GM12864 (cell line): ENCODE measurements around the gene SDHAF2.
A peak's percentile ranks its signal among the peaks of the same experiment; 100 is the strongest.

ENCODE experiments used
- DNase-seq: peaks from one replicate; pipeline ENCODE4 v3.0.0-alpha.2; 2011; ENCODE audit warnings: low read depth
- H3K4me3 ChIP-seq: 2 replicates; pipeline ENCODE4 v1.5.1; 2011; ENCODE audit warnings: mild to moderate bottlenecking, low read depth, low read length, control low read depth
- TF ChIP-seq, protein P1 (sequence below): IDR thresholded peaks from 2 replicates; pipeline ENCODE4 v1.5.1; 2011; ENCODE audit warnings: low read depth, mild to moderate bottlenecking, moderate library complexity, low read length, control low read depth, inconsistent platforms; ENCODE audit errors: missing control alignments

The SDHAF2 gene

DNA sequence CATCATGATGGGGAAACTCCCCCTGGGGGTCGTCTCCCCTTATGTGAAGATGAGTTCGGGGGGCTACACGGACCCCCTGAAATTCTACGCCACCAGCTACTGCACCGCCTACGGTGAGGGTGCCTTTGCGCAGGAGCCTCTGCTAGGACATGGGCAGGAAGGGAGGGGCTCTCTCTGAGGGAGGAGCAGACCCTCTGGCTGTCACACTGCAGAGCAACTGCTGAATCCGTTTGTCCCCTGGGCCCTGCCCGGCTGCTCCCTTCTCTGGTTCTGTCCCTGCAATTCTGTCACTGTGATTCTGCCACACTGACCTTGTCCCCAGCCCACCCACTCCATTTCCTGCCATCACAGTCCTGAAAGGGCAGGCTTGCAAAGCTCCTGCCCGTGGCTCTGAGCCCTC lies 51.9 kb downstream of the SDHAF2 start:
- no peak for DNase-seq
- H3K4me3 ChIP-seq = no peak overlapping the region
- TF ChIP-seq, protein P1, sequence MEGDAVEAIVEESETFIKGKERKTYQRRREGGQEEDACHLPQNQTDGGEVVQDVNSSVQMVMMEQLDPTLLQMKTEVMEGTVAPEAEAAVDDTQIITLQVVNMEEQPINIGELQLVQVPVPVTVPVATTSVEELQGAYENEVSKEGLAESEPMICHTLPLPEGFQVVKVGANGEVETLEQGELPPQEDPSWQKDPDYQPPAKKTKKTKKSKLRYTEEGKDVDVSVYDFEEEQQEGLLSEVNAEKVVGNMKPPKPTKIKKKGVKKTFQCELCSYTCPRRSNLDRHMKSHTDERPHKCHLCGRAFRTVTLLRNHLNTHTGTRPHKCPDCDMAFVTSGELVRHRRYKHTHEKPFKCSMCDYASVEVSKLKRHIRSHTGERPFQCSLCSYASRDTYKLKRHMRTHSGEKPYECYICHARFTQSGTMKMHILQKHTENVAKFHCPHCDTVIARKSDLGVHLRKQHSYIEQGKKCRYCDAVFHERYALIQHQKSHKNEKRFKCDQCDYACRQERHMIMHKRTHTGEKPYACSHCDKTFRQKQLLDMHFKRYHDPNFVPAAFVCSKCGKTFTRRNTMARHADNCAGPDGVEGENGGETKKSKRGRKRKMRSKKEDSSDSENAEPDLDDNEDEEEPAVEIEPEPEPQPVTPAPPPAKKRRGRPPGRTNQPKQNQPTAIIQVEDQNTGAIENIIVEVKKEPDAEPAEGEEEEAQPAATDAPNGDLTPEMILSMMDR = no peak

DNA sequence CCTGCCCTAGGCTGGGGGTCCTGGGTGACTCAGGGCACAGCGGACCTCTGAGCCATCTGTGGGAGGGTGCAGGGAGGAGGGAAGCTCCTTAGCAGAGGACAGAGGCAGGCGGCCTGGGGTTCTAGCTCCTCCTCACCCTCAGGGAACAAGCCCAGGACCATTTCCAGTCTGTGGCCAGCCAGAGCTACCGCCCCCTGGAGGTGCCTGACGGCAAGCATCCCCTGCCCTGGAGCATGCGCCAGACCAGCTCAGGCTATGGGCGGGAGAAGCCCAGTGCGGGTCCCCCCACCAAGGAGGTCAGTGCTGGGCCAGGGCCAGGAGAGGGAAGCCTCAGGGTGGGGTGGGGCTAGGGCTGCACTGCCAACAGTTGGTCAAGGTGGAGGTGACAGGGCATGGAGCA lies 52.6 kb downstream of the SDHAF2 start:
- no peak overlapping the region for H3K4me3 ChIP-seq
- DNase-seq = no peak
- TF ChIP-seq, protein P1 = peak; percentile 81

DNA sequence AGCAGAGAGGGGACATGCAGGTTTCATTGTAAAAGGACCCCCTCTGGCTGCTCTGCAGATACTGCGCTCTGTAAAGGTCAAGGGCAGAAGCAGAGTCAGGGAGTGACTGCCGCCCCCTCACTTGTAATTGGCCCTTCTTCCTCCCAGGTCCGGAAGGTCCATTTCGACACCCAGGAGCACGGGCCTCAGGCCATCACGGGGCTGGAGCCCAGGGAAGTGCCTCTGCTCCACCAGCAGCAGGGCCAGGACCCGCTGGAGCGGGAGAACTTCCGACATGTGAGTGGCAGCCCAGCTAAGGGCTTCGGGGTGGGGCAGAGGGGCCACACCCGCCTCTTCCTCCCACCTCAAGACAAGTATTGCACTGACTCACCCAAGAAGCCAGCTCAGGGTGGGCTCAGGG lies 54.6 kb downstream of the SDHAF2 start:
- no peak overlapping the region for H3K4me3 ChIP-seq
- DNase-seq = no peak
- TF ChIP-seq, protein P1 = no peak

DNA sequence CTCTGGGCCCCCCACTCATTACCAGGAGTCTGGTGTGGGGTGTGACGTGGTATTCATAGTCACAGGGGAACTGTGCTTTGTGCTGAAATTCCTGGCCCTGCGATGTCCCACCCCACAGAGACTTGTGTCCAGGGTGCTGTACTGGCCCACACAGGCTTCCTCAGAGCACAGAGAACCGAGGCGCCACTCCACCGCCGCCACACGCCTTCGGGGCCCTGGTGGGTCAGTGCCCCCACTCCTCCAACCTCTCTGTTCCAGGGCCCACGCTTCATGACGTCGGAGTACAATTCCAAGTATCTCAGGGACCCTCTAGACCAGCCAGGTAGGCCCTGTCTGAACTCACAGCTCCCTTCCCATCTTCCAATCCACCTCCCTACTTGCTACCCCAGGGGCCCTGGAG lies 55.2 kb downstream of the SDHAF2 start:
- no peak for DNase-seq
- TF ChIP-seq, protein P1 = no peak
- no peak overlapping the region for H3K4me3 ChIP-seq

DNA sequence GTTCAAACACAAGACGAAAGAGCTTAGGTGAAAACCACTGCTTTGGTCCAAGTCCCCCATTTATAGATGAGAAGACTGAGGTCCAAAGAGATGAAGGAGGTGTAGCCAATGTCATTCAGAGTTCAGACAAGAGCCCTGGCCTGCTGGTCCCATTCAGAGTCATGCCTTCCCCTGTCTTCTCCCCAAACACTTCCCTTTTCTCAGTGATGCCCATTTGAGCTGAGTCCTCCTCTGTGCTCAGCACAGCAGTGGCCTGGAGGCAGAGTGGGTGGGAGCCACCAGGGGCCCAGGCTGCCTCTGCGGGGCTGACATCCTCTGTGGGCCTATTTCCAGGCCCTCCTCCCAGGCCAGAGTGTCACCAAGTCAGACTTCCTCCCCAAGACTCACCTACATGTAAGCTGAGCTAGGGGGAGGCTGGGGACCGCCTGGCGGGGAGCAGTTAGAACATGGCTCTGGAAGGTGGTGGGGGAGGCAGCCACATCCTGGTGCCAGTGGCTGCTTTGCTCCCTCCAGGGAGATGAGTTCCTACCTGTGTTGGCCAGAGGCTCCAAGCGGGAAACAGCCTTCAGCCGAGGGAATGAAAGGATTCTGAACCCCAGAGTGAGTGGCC lies 56.2 kb downstream of the SDHAF2 start:
- TF ChIP-seq, protein P1 = no peak
- DNase-seq = no peak
- no peak overlapping the region for H3K4me3 ChIP-seq

DNA sequence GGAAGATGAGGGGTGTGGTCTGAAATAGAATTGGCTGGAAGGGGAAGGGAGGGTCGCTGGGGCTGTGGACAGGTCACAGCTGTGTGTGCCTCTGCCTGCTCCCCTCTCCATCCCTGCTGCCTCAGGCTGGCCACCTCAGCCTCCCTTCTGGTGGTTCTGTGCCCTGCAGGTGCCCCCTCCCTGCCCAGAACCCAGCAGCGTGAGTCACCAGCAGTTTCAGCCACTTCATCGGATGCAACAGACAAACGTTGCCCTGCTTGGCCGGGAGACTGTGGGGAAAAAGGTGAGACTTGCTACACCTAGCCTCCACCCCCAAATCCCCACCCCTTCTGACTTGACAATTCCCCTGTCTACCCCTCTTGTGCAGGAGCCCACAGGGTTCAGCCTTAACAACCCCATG lies 56.9 kb downstream of the SDHAF2 start:
- DNase-seq = no peak
- H3K4me3 ChIP-seq = no peak overlapping the region
- TF ChIP-seq, protein P1 = no peak

DNA sequence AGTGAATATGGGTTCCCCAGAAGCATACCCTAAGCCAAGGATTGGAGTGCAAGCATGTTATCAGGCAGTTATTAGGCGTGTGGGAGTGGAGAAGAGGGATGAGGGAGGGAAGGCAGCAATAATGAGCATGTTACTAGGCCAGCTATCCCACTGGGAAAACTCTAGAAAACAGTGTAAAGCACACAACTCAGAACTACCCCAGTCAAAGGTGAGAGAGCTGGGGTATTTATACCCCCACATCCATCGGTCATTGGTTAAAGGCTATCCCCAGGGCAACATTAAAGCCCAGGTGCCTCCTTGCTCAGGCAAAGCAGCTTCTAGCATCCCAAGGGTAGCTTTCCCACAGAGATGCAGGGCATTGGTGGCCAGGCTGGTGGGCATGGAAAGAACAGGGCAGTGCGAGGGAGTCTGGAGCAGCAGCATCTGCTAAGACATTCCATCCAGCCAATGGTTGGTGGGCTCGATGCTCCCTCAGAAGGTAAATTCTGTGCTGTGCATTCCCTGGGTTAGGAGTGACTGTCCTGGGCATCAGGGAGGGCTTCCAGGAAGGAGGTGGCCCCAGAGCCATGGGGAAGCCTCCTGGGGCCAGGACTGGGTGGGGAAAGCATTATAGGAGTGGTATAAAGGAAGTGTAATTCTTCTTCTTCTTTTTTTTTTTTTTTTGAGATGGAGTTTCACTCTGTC lies 57.6 kb downstream of the SDHAF2 start:
- no peak for DNase-seq
- H3K4me3 ChIP-seq = no peak overlapping the region
- TF ChIP-seq, protein P1 = no peak
